NCI-H2107 treated with DMSO at 0.1 percent for 48 hours (cell line): ENCODE data around the gene POM121L12.

Experiments
- DNase-seq: peaks from one replicate; lab custom pipeline; 2025; ENCODE audit not compliant: unreplicated experiment; lab: John Stamatoyannopoulos, UW

The POM121L12 gene

GRCh38 chr7:53035499-53036412, at the start of gene POM121L12:
TSS of gene POM121L12 (plus strand) at chr7:53035633. CDS start at chr7:53035672, 39 bp downstream.
- DNase-seq = no peak

DNA sequence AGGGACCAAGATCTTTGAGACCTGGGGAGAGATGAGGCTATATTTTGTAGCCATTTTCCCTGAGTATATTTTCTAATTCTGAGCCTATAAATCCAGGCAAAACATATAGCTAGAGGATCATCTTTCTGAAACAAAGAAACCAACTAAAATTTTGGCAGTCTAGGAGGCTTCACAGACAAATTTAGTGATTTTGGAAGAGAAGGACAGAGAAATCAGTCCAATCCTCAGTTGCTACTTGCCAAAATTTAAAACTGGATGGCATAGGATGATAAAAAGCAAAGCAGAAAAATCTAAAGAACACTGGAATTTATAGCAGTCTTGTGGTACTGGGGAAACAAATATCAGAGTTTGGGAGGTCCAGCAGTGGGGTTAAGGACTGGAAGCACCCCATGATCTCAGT, 43.4 kb upstream of the POM121L12 start:
- DNase-seq = no peak

DNA sequence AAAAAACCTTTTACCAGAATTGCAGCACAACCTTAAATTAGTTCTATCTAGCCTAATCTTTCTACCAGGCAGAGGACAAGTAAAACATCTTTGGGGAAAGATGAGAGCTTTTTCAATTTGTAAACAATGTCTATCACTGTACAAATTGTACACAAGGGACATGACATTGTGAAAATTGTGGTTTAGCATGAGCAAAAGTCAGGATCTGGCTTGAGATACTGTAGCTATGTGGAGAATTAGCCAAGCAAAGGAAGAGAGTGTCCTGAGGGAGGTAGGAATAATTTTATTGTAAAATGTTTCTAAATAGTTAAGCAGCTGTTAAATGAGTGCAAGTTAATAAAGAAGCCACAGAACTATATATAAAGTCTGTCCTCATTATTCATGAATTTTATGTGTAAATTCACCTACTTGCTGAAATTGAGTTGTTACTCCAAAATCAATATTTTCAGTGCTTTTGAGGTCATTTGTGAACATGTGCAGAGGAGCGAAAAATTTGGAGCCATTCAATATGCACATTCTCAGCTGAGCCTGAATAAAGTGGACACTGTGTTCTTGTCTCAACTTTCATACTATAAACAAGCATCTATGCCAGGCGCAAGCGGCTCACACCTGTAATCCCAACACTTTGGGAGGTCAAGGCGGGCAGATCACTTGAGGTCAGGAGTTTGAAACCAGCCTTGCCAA, 42.8 kb upstream of the POM121L12 start:
- no peak for DNase-seq

DNA sequence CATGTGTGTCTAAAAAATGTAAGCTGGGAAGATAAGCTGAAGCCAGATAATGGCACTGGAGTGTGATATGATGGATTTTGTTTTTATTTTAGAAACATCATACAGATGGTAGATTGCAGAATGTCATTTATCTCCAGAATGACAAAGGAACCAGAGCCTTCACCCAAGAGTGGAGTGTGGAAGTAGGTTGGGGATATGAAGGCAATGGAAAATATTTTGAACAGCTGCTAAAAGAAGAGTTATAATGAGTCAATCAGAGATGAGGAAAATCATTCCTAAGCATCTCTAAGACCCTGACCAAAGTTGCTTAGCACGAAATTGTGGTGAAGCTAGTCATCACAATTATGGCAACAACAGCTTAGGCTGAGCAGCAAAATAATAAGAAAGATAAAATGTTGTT, 39.8 kb upstream of the POM121L12 start:
- DNase-seq = no peak

DNA sequence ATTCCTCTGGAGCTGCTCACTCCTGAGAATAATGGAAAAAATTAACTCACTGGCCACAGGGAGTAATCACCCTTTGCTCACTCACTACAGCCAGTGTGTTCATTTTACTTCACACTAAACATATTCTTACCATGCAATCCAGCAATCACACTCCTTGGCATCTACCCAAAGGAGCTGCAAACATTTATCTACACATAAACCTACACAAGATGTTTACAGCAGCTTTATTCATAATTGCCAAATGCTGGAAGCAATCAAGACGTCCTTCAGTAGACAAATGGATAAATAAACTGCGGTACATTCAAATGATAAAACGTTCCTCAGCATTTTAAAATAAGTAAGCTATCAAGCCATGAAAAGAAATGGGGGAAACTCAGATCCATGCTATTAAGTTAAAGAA, 34.2 kb upstream of the POM121L12 start:
- no peak for DNase-seq

DNA sequence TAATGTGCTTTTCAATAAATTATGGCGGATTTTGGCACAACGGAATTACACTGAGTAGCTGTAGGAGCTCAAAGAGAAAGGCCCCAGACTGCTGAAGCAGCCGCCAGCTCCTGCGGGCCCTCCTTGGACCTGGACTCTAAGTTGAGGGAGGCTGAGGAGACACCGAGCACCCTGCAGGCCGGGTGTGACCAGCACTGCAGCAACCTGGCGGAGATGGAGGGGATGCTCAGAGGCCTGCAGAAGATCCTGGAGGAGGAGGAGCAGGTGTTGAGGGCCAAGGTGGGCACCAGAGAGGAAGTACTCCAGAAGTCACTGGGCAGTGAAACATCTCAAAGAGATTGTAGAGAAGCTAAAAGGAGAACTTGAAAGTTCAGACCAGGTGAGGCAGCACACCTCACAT, 33.0 kb upstream of the POM121L12 start:
- no peak for DNase-seq

DNA sequence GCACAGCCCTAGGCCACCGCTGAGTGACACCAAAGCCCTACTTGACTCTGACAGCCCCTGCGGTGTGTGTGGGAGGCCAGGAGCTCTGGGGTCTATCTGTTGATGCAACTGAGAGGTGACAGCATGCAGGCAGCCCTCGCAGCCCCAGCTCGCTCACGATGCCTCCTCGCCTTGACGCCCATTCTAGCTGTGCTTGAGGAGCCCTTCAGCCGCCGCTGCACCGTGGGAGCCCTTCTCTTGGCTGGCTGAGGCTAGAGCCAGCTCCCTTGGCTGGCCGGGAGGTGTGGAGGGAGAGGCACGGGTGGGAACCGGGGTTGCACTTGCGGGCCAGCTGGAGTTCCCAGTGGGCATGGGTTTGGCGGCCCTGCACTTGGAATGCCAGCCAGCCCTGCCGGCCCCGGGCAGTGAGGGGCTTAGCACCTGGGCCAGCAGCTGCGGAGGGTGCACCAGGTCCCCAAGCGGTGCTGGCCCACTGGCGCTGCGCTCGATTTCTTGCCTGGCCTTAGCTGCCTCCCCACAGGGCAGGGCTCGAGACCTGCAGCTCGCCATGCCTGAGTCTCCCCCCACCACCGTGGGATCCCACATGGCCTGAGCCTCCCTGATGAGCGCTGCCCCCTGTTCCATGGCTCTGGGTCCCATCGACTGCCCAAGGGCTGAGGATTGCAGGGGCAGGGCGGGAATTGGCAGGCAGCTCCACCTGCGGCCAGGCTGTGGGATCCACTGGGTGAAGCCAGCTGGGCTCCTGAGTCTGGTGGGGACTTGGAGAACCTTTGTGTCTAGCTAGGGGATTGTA, 31.6 kb upstream of the POM121L12 start:
- no peak for DNase-seq

GRCh38 chr7:53013925-53014324, 21.5 kb upstream of the POM121L12 start:
- no peak for DNase-seq

DNA sequence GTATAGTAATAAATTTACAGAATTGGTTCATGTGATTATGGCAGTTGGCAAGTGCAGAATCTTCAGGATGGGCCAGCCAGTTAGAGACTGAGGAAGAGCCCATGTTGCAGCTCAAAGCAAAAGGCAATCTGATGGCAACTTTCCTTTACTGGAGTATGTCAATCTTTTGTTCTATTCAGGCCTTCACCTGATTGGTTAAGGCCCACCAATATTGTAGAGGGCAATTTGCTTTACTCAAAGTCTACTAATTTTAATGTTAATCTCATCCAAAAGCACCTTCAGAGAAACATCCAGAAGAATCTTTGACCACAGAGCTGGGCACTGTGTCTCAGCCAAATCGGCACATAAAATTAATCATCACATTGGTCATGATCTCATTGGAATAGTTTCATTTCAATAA, 20.0 kb upstream of the POM121L12 start:
- no peak for DNase-seq

DNA sequence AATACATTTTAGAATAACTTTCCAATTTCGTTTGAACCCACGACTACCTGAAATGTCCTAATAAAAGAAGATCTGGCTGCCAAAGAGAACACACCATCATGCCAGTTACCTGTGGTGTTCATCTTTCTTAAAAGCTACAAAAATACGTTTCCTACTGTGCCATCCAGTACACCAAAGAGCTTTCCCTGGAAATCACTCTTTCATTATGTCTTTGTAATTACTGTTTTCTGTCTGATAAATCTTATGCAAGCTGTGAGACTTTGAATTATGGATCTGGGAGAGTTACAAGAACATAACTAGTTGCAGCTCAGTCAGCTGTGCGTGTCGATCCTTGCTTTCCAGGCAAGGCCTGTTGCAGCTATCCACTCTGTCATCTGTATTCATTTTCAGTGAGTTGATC, 12.5 kb upstream of the POM121L12 start:
- no peak for DNase-seq

GRCh38 chr7:53048638-53049037, 13.2 kb downstream of the POM121L12 start:
- no peak for DNase-seq

GRCh38 chr7:53050433-53050832, 15.0 kb downstream of the POM121L12 start:
- DNase-seq = no peak

DNA sequence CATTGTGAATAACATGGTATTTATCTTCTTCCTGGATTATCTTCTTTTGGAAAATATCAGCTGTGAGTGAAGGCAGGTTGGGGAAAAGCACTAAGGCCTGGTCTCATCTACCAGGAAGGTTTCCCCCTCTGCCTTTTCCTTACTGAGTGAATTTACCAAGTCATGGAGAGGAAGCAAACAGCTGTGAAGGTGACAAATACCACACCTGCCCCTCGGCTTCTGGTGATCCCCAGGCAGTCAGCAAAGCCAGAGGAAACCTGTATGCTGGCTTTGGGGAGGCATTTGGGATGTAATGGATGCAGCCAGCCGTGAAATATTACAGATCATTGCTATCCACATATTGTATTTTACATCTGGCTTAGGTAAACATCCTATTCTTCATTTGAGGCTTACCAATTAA, 24.2 kb downstream of the POM121L12 start:
- DNase-seq = no peak

GRCh38 chr7:53060066-53060465, 24.6 kb downstream of the POM121L12 start:
- DNase-seq = no peak

GRCh38 chr7:53062796-53063195, 27.4 kb downstream of the POM121L12 start:
- no peak for DNase-seq

DNA sequence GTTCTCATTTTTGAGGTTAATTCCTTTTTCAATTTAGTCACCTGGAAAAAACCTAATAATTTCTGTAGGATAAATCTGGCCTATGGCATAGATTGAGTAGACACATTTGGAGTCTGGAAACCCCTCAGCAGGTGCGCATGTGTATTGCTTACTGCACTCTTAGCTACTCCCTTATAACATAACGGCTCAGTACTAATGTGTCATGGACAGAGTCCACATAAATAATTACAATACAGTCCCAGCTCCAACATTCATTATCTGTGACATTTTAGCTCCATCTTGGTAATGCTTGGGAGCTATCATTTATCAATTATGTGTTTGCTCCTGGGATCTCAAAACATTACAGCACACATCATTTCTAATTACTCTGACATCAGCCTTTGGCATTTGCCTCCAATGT, 33.2 kb downstream of the POM121L12 start:
- no peak for DNase-seq

DNA sequence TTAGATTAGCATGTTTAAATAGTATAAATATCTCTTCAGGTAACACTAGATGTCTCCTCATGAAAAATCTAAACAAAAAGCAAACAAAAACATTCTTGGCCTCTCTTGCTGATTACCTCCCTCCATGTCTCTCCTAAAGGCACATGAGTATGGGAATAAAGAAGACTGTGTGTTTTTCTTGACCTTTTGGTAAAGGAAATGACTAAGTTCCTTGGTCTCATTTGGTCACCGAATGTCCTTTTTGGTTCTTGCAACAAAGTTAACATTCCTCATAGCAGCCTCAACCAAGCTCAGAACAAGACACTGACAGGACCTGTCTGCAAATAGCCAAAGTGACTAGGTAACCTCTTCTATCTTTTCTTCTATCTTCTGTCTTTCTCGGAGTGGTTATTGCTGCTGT, 35.5 kb downstream of the POM121L12 start:
- DNase-seq = no peak
